ENCODE data around the gene TRMT1.

TRMT1 gene

GRCh38 chr19:13102416-13102665 lies 14.2 kb downstream of the TRMT1 start:
- no peak for DNase-seq
- Mint-ChIP-seq H3K36me3 (ENCODE audit: low read depth) (peaks cover 6% of the 10 kb centered on the region), H3K4me3 (no peak overlapping the region), H3K9me3 (peaks cover 3% of the 10 kb centered on the region), H3K4me1 (no peaks in the 10 kb centered on the region), H3K27ac (no peak overlapping the region), H3K27me3 (ENCODE audit: low read depth, poor library complexity) (peaks cover 56% of the 10 kb centered on the region)
- TF ChIP-seq CTCF (IDR thresholded peaks at IDR 0.05): no peak

- Mint-ChIP-seq H3K27me3 (ENCODE audit: low read depth, poor library complexity) (peaks cover 61% of the 10 kb centered on the region), H3K36me3 (ENCODE audit: low read depth) (peaks cover 5% of the 10 kb centered on the region), H3K9me3 (peaks cover 6% of the 10 kb centered on the region), H3K27ac (no peak overlapping the region), H3K4me3 (peak overlapping the region; percentile 23), H3K4me1 (peaks cover 4% of the 10 kb centered on the region)
- TF ChIP-seq CTCF (IDR thresholded peaks at IDR 0.05): no peak
- DNase-seq: no peak
These were observed 14.7 kb downstream of the TRMT1 start for GRCh38 chr19:13101590-13102415.

GRCh38 chr19:13100841-13101589 lies 15.5 kb downstream of the TRMT1 start:
- Mint-ChIP-seq H3K36me3 (ENCODE audit: low read depth) (peaks cover 5% of the 10 kb centered on the region), H3K4me1 (peaks cover 7% of the 10 kb centered on the region), H3K4me3 (peak overlapping the region; percentile 23), H3K27ac (no peak overlapping the region), H3K27me3 (ENCODE audit: low read depth, poor library complexity) (peaks cover 65% of the 10 kb centered on the region), H3K9me3 (peaks cover 6% of the 10 kb centered on the region)
- peak; percentile 12 for TF ChIP-seq CTCF (IDR thresholded peaks at IDR 0.05)
- no peak for DNase-seq

- peaks cover 5% of the 10 kb centered on the region for H3K36me3 Mint-ChIP-seq (ENCODE audit: low read depth)
- peaks cover 6% of the 10 kb centered on the region for H3K9me3 Mint-ChIP-seq
- no peak overlapping the region for H3K27ac Mint-ChIP-seq
- no peak for DNase-seq
- peaks cover 73% of the 10 kb centered on the region for H3K27me3 Mint-ChIP-seq (ENCODE audit: low read depth, poor library complexity)
- no peak for TF ChIP-seq CTCF (IDR thresholded peaks at IDR 0.05)
- H3K4me3 Mint-ChIP-seq: peak overlapping the region; percentile 48
- H3K4me1 Mint-ChIP-seq: peaks cover 12% of the 10 kb centered on the region
These were observed 16.4 kb downstream of the TRMT1 start for GRCh38 chr19:13100031-13100588.

- Mint-ChIP-seq H3K4me1 (peaks cover 18% of the 10 kb centered on the region), H3K36me3 (ENCODE audit: low read depth) (peaks cover 5% of the 10 kb centered on the region), H3K4me3 (no peak overlapping the region), H3K9me3 (peaks cover 6% of the 10 kb centered on the region), H3K27me3 (ENCODE audit: low read depth, poor library complexity) (peaks cover 80% of the 10 kb centered on the region), H3K27ac (no peak overlapping the region)
- no peak for TF ChIP-seq CTCF (IDR thresholded peaks at IDR 0.05)
- DNase-seq: peak; percentile 59
These were observed 17.2 kb downstream of the TRMT1 start for GRCh38 chr19:13099073-13099999.
